Heart left ventricle (tissue), 13 donors: Measurements from ENCODE around the gene CTSW.

Source experiments
- POLR2A ChIP-seq, 2 donors: fragments of 450-650 bp; IDR thresholded peaks; one replicate each; pipeline ENCODE4 v1.6.1; 2017; ENCODE audit warnings: antibody characterized with exemption in 2 of 2, mild to moderate bottlenecking in 2 of 2, moderate library complexity in 2 of 2
- TF ChIP-seq, protein P1 (sequence below), 12 donors: fragments of 200-600 bp; sonication (generic) in 4 of 12; IDR thresholded peaks; one replicate each; pipeline versions ENCODE4 v1.5.0 to v1.8.0; 2018 to 2022; ENCODE audit warnings: antibody characterized with exemption in 12 of 12, mild to moderate bottlenecking in 5 of 12
- donor health status: ischemic (EF 13 %, LVEDD 7.1; RV severe dilation, severe dysfunction).
- donor health status: DM: no; HTN: yes; CAD: no.
- donor health status: DM: no; HTN: no; CAD: no.
- donor health status: ischemic (EF 25% LVEDD 6.9; RV normal size, moderate dysfunction).
- donor health status: ischemic (EF 25% LVEDD 5.7; RV mildly dilated, moderate dysfunction).
- donor health status: ischemic (EF 35%, LVEDD 5.7; RV mildly dilated, moderate dysfunction).
- donor health status: nonischemic (EF 11% LVEDD 7.7; RV severe dilation, severe dysfunction).
- donor health status: DM: yes; HTN: yes; CAD: no.
- donor health status: PGD.
- donor health status: ischemic (EF 29% LVEDD 5.4; RV normal size, mild dysfunction).
- donor health status: nonischemic (EF 23%, LVEDD 6.1; RV moderate dilation, normal function).

DNA sequence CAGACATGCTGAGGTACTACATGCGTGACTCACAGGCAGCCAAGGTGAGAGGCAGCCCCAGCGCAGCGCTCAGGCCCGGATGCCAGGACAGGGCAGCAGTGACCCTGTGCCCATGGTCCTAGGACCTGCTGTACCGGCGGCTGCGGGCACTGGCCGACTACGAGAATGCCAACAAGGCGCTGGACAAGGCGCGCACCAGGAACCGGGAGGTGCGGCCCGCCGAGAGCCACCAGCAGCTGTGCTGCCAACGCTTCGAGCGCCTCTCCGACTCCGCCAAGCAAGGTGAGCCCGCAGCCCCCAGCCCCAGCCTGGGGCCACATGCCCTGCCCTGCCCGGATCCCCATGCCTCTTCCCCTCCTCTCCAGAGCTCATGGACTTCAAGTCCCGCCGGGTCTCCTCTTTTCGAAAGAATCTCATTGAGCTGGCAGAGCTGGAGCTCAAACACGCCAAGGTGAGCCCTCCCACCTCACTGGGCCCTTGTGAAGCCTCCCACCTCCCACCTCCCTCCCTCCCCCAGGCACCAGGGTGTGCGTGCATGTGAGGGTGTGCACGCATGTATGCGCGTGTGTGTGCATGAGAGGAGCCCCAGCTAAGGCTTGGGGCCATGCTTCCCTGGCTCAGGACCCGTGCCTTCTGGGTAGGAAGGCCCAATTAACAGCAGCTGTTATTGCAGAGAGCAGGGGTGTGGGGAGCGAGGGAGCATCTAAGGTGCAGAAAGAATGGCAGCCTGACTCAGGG is 27.0 kb upstream of the CTSW start:
- TF ChIP-seq, protein P1, sequence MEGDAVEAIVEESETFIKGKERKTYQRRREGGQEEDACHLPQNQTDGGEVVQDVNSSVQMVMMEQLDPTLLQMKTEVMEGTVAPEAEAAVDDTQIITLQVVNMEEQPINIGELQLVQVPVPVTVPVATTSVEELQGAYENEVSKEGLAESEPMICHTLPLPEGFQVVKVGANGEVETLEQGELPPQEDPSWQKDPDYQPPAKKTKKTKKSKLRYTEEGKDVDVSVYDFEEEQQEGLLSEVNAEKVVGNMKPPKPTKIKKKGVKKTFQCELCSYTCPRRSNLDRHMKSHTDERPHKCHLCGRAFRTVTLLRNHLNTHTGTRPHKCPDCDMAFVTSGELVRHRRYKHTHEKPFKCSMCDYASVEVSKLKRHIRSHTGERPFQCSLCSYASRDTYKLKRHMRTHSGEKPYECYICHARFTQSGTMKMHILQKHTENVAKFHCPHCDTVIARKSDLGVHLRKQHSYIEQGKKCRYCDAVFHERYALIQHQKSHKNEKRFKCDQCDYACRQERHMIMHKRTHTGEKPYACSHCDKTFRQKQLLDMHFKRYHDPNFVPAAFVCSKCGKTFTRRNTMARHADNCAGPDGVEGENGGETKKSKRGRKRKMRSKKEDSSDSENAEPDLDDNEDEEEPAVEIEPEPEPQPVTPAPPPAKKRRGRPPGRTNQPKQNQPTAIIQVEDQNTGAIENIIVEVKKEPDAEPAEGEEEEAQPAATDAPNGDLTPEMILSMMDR (IDR thresholded peaks at IDR 0.05): no peak
- no peak for TF ChIP-seq POLR2A (IDR thresholded peaks at IDR 0.05)
